H1 (cell line): ENCODE results near the gene FERMT2. TPM values are rescaled to one million over a fixed set of nuclear protein-coding genes. Genes with fewer than 3 reads are reported as not detected.

ENCODE experiments used
- CTCF ChIA-PET: fragments of 300-600 bp; sonication (Branson Sonifier 250); formaldehyde crosslinking; loops from one replicate; lab custom pipeline; 2021; ENCODE audit not compliant: partially characterized antibody; lab: Charles Lee
- POLR2A ChIA-PET: fragments of 300-600 bp; sonication (Branson Sonifier 250); formaldehyde crosslinking; loops from one replicate; lab custom pipeline; 2021; ENCODE audit warnings: inconsistent platforms; ENCODE audit not compliant: partially characterized antibody; lab: Charles Lee
- DNase-seq, 2 experiments: peaks; one replicate each; pipeline versions ENCODE4 v3.0.0 to v3.0.0-alpha.2; 2010 to 2022; ENCODE audit warnings: low spot score in 2 of 2, low read depth in 1 of 2, mixed read lengths in 1 of 2
- FAIRE-seq: peaks from 2 replicates; lab custom pipeline; 2011; peaks lifted over from hg19 to GRCh38; lab: Jason Lieb, UNC
- H2AFZ ChIP-seq: 2 replicates; pipeline ENCODE4 v1.8.1; 2012; ENCODE audit warnings: low read length, inconsistent platforms
- H2AK5ac ChIP-seq: 2 replicates; pipeline ENCODE4 v1.6.1; 2013; ENCODE audit warnings: low read depth, low read length
- H2BK120ac ChIP-seq: replicated peaks from 2 replicates; pipeline ENCODE3; 2013; ENCODE audit warnings: low read depth, low read length, inconsistent platforms
- H2BK12ac ChIP-seq: 2 replicates; pipeline ENCODE4 v1.6.1; 2013; ENCODE audit warnings: low read depth, low read length
- H2BK15ac ChIP-seq: 2 replicates; pipeline ENCODE4 v1.6.1; 2013; ENCODE audit warnings: low read length
- H2BK20ac ChIP-seq: 2 replicates; pipeline ENCODE4 v1.6.1; 2013; ENCODE audit warnings: low read length
- H2BK5ac ChIP-seq: 2 replicates; pipeline ENCODE4 v1.6.1; 2013; ENCODE audit warnings: low read depth, low read length
- H3K14ac ChIP-seq: 2 replicates; pipeline ENCODE4 v1.6.1; 2013; ENCODE audit warnings: inconsistent platforms; ENCODE audit not compliant: insufficient read length
- H3K18ac ChIP-seq: 2 replicates; pipeline ENCODE4 v1.6.1; 2013; ENCODE audit warnings: low read length; ENCODE audit errors: extremely low read depth
- H3K23ac ChIP-seq: 2 replicates; pipeline ENCODE4 v1.6.1; 2013; ENCODE audit warnings: inconsistent platforms; ENCODE audit not compliant: insufficient read length
- H3K23me2 ChIP-seq: 2 replicates; pipeline ENCODE4 v1.6.1; 2013; ENCODE audit warnings: low read depth, low read length
- H3K27ac ChIP-seq: 2 replicates; pipeline ENCODE4 v1.6.1; 2011; ENCODE audit warnings: low read depth, low read length, inconsistent platforms
- H3K27me3 ChIP-seq, 4 experiments: replicated peaks in 1 of 4; 1 replicate in 1 of 4; 2 replicates in 3 of 4; pipeline versions ENCODE4 v1.6.1 to v1.8.1; 2011 to 2013; ENCODE audit warnings: low read length in 3 of 4, mild to moderate bottlenecking in 3 of 4, inconsistent platforms in 2 of 4, mixed read lengths in 2 of 4, moderate library complexity in 1 of 4; ENCODE audit not compliant: control insufficient read depth in 3 of 4, insufficient read depth in 3 of 4; ENCODE audit errors: extremely low read depth in 1 of 4
- H3K36me3 ChIP-seq, 4 experiments: 2 replicates each; pipeline versions ENCODE4 v1.6.1 to v1.8.1; 2011 to 2013; ENCODE audit warnings: mild to moderate bottlenecking in 4 of 4, low read length in 3 of 4, moderate library complexity in 2 of 4, control low read depth in 1 of 4, inconsistent platforms in 1 of 4; ENCODE audit not compliant: insufficient read depth in 4 of 4, control insufficient read depth in 2 of 4
- H3K4ac ChIP-seq: replicated peaks from 2 replicates; pipeline ENCODE3; 2013; ENCODE audit warnings: low read length, low read depth, mixed read lengths, inconsistent platforms; ENCODE audit not compliant: insufficient read length
- H3K4me1 ChIP-seq, 4 experiments: replicated peaks in 1 of 4; 1 replicate in 1 of 4; 2 replicates in 3 of 4; pipeline versions ENCODE4 v1.6.1 to v1.8.1; 2011 to 2013; ENCODE audit warnings: low read length in 3 of 4, inconsistent platforms in 2 of 4, mixed read lengths in 1 of 4; ENCODE audit not compliant: insufficient read depth in 4 of 4, control insufficient read depth in 3 of 4
- H3K4me2 ChIP-seq, 2 experiments: 2 replicates each; pipeline versions ENCODE4 v1.6.1 to v1.8.1; 2011 to 2013; ENCODE audit warnings: low read depth in 2 of 2, low read length in 2 of 2, control low read depth in 1 of 2, inconsistent platforms in 1 of 2, mild to moderate bottlenecking in 1 of 2; ENCODE audit not compliant: insufficient read depth in 1 of 2
- H3K4me3 ChIP-seq, 4 experiments: fragments of 200-600, 300-600 bp in 1 of 4; sonication (generic), shearing (Covaris generic), sonication (Bioruptor Twin) in 1 of 4; 2 replicates each; pipeline versions ENCODE4 v1.5.1 to v1.8.1; 2011 to 2016; ENCODE audit warnings: low read length in 4 of 4, low read depth in 3 of 4, control low read depth in 2 of 4, inconsistent platforms in 2 of 4, mild to moderate bottlenecking in 2 of 4, mixed read lengths in 1 of 4, moderate library complexity in 1 of 4; ENCODE audit not compliant: insufficient read depth in 2 of 4; ENCODE audit errors: extremely low read depth in 1 of 4
- H3K56ac ChIP-seq: replicated peaks from 2 replicates; pipeline ENCODE3; 2013; ENCODE audit warnings: low read depth, mild to moderate bottlenecking, mixed read lengths, low read length, inconsistent platforms; ENCODE audit not compliant: insufficient read length
- H3K79me1 ChIP-seq: 2 replicates; pipeline ENCODE4 v1.6.1; 2013; ENCODE audit warnings: low read depth, low read length, control low read depth
- H3K79me2 ChIP-seq, 2 experiments: 2 replicates each; pipeline versions ENCODE4 v1.6.1 to v1.8.1; 2012 to 2013; ENCODE audit warnings: low read length in 2 of 2, mild to moderate bottlenecking in 2 of 2, inconsistent platforms in 1 of 2; ENCODE audit not compliant: insufficient read depth in 2 of 2, control insufficient read depth in 1 of 2
- H3K9ac ChIP-seq, 4 experiments: replicated peaks in 1 of 4; 1 replicate in 1 of 4; 2 replicates in 3 of 4; pipeline versions ENCODE4 v1.6.1 to v1.8.1; 2011 to 2013; ENCODE audit warnings: low read depth in 3 of 4, low read length in 3 of 4, control low read depth in 2 of 4, mild to moderate bottlenecking in 2 of 4, moderate library complexity in 2 of 4, inconsistent platforms in 1 of 4; ENCODE audit errors: extremely low read depth in 1 of 4
- H3K9me3 ChIP-seq, 2 experiments: 2 replicates each; pipeline versions ENCODE4 v1.6.1 to v1.8.1; 2012 to 2013; ENCODE audit warnings: mild to moderate bottlenecking in 2 of 2, moderate library complexity in 2 of 2, control low read depth in 1 of 2, inconsistent platforms in 1 of 2, low read depth in 1 of 2, low read length in 1 of 2, mixed read lengths in 1 of 2; ENCODE audit not compliant: insufficient read depth in 2 of 2
- H4K20me1 ChIP-seq, 2 experiments: replicated peaks in 1 of 2; 2 replicates each; pipeline versions ENCODE3 to v1.8.1; 2011 to 2013; ENCODE audit warnings: inconsistent platforms in 2 of 2, low read length in 2 of 2, mild to moderate bottlenecking in 1 of 2; ENCODE audit not compliant: insufficient read depth in 2 of 2, control insufficient read depth in 1 of 2
- H4K5ac ChIP-seq: 2 replicates; pipeline ENCODE4 v1.6.1; 2013; ENCODE audit warnings: low read length, low read depth, mixed read lengths, inconsistent platforms; ENCODE audit not compliant: insufficient read length
- H4K8ac ChIP-seq: 2 replicates; pipeline ENCODE4 v1.8.0; 2013; ENCODE audit warnings: mild to moderate bottlenecking, moderate library complexity, low read length, inconsistent platforms; ENCODE audit not compliant: insufficient read depth; ENCODE audit errors: extremely low read depth
- H4K91ac ChIP-seq: replicated peaks from 2 replicates; pipeline ENCODE3; 2013; ENCODE audit warnings: low read length, mixed read lengths, inconsistent platforms; ENCODE audit not compliant: insufficient read length
- RFX5 ChIP-seq: IDR thresholded peaks from 2 replicates; pipeline ENCODE4 v1.6.1; 2011; ENCODE audit warnings: low read depth, low read length, improper control_type of control experiment, borderline replicate concordance
- TAF1 ChIP-seq: IDR thresholded peaks from 2 replicates; pipeline ENCODE4 v1.6.1; 2011; ENCODE audit warnings: mild to moderate bottlenecking, low read depth, low read length
- TEAD4 ChIP-seq: IDR thresholded peaks from 2 replicates; pipeline ENCODE4 v1.6.1; 2012; ENCODE audit warnings: low read depth, low read length, inconsistent platforms, mixed read lengths
- ZNF274 ChIP-seq: IDR thresholded peaks from 2 replicates; pipeline ENCODE4 v1.7.0; 2012; ENCODE audit warnings: low read length, borderline replicate concordance; ENCODE audit errors: extremely low read depth
- WGBS, 2 experiments: shearing (Covaris generic) in 1 of 2; methylation state at CpG; one replicate each; pipeline versions ENCODE4 v1.1.6 to v1.1.7; 2013 to 2015; ENCODE audit warnings: low lambda C conversion rate in 2 of 2, mixed read lengths in 2 of 2, inconsistent platforms in 1 of 2, low coverage in 1 of 2, missing lambda C conversion rate in 1 of 2; ENCODE audit not compliant: insufficient replicate concordance in 2 of 2, insufficient coverage in 1 of 2, insufficient read length in 1 of 2; ENCODE audit errors: extremely low coverage in 1 of 2, missing lambda C conversion rate in 1 of 2; 5-methylcytosine and 5-hydroxymethylcytosine counted together
- polyA plus RNA-seq, 7 experiments: library from polyadenylated mRNA; depleted of rRNA in 3 of 7; stranded (reverse) in 5 of 7; unstranded in 2 of 7; fragments of >200 nt in 5 of 7; fragments of 200-250 nt in 2 of 7; gene quantifications; 1 replicate in 5 of 7; 2 replicates in 1 of 7; 4 replicates in 1 of 7; pipeline versions ENCODE4 v1.2.1 to v1.2.3, GENCODE V29; 2011 to 2013; ENCODE audit warnings: missing spikeins in 2 of 7, mixed read lengths in 2 of 7
- total RNA-seq: library from RNA; stranded (reverse); fragmentation: NEBNext Ultra II Directional; extraction: Animal tissue kit (Norgen Biotek cat#: 25700); gene quantifications from 2 replicates; pipeline ENCODE4 v1.2.1, GENCODE V29; 2021
- TF ChIP-seq, protein P1 (sequence below): IDR thresholded peaks from 2 replicates; pipeline ENCODE4 v1.6.1; 2012; ENCODE audit warnings: low read length, inconsistent platforms
- TF ChIP-seq, protein P2 (sequence below): IDR thresholded peaks from 2 replicates; pipeline ENCODE4 v1.6.1; 2012; ENCODE audit warnings: inconsistent platforms

Gene FERMT2
- total and polyA plus RNA-seq, 2 of the 8 experiments (the other 6 are each of a cell fraction or from before 2014, with no cell fraction given): 53.3 to 142 TPM

DNA sequence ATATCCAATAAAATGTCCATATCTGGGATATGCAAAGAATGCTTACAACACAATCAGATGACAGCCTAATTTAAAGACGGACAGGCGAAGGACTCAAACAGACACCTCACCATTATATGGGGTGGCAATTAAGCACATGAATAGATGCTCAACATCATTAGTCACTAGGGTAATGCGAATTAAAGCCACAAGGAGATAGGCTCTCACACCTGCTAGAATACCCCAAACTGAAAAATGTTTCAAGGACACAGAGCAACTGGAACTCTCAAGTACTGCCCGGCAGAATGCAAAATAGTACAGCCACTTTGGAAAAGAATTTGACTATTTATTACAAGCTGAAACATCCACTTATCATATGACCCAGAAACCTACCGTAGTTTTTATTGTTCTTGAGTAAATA is 42.9 kb downstream of the FERMT2 start:
- H4K8ac ChIP-seq: no peak overlapping the region
- no peak overlapping the region for H3K27ac ChIP-seq
- no peak overlapping the region for H2BK120ac ChIP-seq
- H3K18ac ChIP-seq: no peak overlapping the region
- TF ChIP-seq TAF1 (no peak), ZNF274 (no peak), TEAD4 (no peak), RFX5 (no peak)
- TF ChIP-seq, protein P1, sequence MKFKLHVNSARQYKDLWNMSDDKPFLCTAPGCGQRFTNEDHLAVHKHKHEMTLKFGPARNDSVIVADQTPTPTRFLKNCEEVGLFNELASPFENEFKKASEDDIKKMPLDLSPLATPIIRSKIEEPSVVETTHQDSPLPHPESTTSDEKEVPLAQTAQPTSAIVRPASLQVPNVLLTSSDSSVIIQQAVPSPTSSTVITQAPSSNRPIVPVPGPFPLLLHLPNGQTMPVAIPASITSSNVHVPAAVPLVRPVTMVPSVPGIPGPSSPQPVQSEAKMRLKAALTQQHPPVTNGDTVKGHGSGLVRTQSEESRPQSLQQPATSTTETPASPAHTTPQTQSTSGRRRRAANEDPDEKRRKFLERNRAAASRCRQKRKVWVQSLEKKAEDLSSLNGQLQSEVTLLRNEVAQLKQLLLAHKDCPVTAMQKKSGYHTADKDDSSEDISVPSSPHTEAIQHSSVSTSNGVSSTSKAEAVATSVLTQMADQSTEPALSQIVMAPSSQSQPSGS: no peak
- TF ChIP-seq, protein P2, sequence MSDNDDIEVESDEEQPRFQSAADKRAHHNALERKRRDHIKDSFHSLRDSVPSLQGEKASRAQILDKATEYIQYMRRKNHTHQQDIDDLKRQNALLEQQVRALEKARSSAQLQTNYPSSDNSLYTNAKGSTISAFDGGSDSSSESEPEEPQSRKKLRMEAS: no peak
- H3K14ac ChIP-seq: no peak overlapping the region
- no peak overlapping the region for H2BK20ac ChIP-seq
- H3K9me3 ChIP-seq: no peaks in the 10 kb centered on the region
- 88% methylated on average over 5 of the region's 5 CpGs; no CpG with 5 or more reads in 1 of the 2 experiments for WGBS, 2 experiments
- no peak overlapping the region for H3K4me3 ChIP-seq
- POLR2A ChIA-PET: interaction anchor here (1.4 kb wide), 1 partner anchor 41 kb away, joined by 4 read pairs; no protein-coding TSS in a partner anchor
- peaks cover 0 to 7% (median 0%) of the 10 kb centered on the region in 4 experiments; a peak in 1 of 8 replicates for H3K36me3 ChIP-seq
- H4K5ac ChIP-seq: no peak overlapping the region
- FAIRE-seq (no peak), DNase-seq (no peak)
- CTCF ChIA-PET: no interaction called here
- no peak overlapping the region for H2BK5ac ChIP-seq
- no peak overlapping the region for H3K9ac ChIP-seq
- H2BK15ac ChIP-seq: no peak overlapping the region
- H3K23me2 ChIP-seq: no peaks in the 10 kb centered on the region; the same call in 1 of the 2 replicates
- H2AK5ac ChIP-seq: no peak overlapping the region
- H2BK12ac ChIP-seq: no peak overlapping the region
- no peak overlapping the region for H4K91ac ChIP-seq
- H3K79me2 ChIP-seq: peaks cover 0 to 62% of the 10 kb centered on the region in 2 experiments; a peak in 2 of 4 replicates
- no peaks in the 10 kb centered on the region for H3K27me3 ChIP-seq
- no peaks in the 10 kb centered on the region; a peak in 1 of 7 replicates for H3K4me1 ChIP-seq
- H3K4me2 ChIP-seq: no peak overlapping the region
- no peak overlapping the region for H3K56ac ChIP-seq
- no peak overlapping the region for H3K23ac ChIP-seq
- H2AFZ ChIP-seq: no peak overlapping the region
- peaks cover 5% of the 10 kb centered on the region for H3K79me1 ChIP-seq
- no peak overlapping the region for H3K4ac ChIP-seq
- H4K20me1 ChIP-seq: peaks cover 0 to 2% of the 10 kb centered on the region in 2 experiments
